NCI-H128 (cell line): Measurements from ENCODE around the gene SH3GL2.

Experiments
- DNase-seq: peaks from one replicate; lab custom pipeline; 2025; ENCODE audit not compliant: unreplicated experiment; lab: John Stamatoyannopoulos, UW

SH3GL2 gene

DNA sequence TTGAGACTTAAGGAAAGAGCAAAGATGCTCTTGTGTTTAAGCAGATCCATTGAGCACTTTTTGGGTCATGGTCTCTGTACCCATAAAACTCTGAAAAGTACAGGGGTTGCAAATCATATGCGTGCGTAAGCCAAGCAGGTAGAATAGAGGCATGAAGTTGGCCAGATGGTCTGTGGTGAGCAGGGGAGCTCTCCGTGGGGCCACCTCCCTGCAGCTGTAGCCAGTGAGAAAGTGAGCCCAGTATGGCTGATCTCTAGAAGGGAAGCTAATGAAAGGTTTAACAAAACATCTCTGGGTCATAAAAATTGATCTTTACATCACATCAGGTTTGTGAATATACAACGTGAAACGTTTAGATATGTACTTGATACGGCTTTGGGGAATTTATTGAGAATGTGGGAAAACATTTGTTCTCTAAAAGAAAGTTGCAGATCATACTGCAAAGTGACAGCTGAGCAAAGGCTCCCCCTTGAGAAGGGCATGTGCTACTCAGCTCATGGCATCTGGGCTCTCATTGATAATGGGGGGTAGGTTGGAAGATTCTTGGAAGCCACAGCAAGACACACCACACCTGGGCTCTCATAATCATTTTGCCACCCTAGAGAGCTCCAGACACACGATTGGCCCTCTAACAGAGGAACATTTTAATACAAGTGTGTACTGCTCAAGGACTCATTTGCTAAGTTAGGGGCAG, 30.6 kb downstream of the SH3GL2 start:
- no peak for DNase-seq

DNA sequence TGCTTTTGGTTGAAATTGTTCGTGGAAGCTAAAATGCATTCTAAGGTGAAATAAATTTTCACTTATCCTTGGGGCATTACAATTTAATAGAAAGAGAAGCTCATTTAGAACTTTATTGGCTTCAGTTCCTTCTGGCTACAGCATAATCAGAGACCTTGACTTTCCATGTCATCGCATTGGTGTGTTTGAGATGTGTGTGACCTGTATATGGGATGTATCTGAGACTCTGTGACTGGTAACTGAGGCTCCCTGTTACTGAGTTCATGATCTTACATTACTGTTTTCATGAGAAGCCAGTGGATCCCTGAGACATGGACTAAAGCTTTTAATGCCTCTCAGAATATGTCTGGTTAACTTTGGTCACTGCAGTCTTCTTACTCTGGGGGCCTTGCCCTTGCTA, 32.5 kb downstream of the SH3GL2 start:
- DNase-seq, result no peak

DNA sequence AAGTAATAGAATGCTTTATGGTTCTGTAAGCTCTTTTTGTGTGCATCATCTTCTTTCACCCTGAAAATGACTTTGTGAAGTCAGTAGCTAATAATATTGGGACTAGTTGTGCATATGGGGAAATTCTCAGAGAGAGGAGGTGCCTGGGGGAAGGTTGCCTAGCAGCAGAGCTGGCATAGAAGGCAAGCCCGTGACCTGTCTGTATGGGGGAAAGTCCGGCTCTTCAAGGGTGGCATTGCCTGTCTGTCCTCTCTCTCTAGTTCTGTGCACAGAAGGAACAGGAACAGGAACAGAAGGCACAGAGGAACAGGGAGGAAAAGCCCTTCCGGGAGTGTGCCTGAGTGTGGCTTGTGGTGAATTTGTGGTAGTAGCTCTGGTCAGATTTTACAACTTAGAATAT, 33.1 kb downstream of the SH3GL2 start:
- no peak for DNase-seq

DNA sequence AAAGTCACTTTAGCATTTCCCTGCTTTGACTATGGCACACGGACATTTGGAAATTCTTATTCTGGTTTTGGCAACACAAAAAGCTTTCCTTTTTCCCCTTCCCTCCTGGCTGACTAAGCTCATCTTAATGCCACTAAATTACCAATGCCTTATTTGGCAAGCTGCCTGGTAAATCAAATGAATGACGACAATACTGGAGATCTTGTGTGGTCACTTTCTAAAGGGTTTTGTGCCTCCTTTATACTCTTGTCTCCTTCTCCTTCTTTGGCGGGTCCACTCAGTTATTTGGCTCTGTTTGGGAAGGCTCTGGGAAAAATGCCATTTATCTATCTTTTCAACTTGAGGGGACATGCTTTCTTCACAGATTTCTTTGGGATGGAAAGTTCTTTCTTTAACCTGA, 34.9 kb downstream of the SH3GL2 start:
- no peak for DNase-seq

DNA sequence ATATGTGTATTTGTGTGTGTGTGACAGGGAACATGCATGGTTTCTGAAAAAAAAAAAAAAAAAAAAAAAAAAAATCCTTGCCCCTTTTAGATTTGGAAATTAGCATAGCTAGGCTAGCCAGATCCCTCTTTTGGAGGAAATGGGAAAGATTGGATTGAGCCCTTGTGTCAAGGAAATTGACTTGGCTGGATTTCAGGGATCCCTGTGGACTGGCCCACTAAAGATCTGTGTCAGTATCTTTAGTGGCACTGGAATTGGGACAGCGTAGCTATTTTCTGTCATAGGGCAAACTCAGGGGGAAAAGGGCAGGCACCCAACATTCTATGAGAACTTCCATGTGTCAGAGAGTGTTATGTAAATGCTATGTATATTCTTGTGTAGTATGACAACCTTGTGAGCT, 35.4 kb downstream of the SH3GL2 start:
- DNase-seq, result no peak

DNA sequence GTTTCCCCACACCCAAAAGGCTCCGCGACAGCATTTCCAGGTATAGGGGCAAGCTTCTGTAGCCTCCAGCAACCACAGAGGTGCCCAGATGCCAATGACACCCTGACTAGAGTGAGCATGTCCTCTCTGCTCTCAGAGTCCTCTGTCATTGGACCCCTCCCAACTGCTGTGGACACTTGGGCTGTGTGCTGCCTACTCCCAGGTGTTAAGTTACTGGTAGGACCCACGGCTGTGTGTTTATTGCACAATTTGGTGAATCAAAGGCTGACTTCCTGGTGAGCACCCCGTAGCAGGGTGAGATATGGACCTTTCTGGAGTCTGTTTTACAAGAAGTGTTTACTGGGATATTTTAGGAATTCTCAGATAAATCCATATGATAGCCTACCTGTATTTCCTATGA, 36.0 kb downstream of the SH3GL2 start:
- no peak for DNase-seq

DNA sequence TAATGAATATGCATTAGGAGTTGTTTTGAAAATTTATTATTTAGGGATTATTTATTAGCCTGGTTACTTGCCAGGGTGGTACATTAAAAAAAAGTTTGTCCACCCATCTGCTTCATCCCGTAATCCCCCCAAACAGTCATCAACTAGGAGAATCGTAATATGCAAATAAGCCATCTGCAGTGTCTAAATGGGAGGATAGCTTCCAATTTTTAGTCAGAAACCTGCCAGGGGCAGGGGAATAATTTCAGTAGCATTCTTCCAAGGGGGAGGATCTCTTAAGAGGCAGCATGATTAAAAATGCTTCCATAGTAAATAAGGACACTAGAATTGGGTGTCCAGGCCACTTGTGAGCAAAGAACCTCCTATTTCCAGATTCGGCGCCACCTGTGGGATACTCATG, 43.3 kb downstream of the SH3GL2 start:
- no peak for DNase-seq

DNA sequence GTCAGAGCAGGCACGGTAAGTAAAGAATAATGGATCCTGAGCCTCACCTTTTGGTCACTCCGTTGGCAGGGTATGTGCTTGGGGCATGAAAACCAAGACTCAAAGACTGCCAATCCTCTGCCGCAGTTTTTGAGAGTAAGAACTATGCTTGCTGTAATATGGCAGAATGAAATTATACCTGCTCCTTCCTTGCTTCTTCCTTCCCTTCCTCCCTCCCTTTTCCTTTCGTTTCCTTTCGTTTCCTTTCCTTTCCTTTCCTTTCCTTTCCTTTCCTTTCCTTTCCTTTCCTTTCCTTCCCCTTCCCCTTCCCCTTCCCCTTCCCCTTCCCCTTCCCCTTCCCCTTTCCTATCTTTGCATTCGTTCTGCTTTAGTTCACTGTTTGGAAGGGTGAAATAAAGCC, 43.9 kb downstream of the SH3GL2 start:
- no peak for DNase-seq

DNA sequence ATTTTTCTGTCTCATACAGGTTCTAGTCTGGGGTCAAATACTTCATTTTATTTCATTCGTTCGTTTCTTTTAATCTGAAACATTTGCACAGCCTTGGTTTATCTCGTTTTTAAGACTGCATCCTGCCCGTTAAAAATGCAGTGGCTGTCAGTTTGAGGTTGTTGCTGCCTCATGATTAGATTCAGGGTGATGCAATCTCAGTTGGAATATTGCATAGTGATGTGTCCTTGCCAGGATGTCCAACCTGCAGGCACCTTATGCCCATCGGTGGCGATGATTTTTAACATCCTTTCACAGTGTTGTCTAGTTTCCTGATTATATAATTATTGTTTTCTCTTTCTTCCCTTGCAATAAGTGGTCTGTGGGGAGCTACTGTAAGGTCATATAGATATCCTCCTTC, 45.1 kb downstream of the SH3GL2 start:
- no peak for DNase-seq

DNA sequence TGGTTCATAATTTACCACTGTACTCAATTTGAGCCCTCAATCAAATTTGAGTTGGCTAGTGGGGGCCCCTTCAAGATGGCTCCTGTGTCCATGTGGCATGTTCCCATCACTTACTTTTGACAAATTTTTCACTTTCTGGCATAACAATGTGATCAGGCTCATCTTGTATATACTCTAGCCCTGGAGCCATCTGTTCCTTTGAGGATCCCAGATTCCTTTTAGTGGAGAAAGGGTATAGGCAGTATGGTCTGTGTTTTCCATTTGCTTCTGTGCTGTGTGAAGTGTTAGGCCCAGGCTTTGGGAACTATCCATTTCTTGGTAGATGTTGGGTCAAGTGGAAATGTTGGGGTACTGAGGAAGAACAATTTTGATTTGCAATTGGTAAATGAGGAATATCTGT, 45.7 kb downstream of the SH3GL2 start:
- DNase-seq, result no peak

DNA sequence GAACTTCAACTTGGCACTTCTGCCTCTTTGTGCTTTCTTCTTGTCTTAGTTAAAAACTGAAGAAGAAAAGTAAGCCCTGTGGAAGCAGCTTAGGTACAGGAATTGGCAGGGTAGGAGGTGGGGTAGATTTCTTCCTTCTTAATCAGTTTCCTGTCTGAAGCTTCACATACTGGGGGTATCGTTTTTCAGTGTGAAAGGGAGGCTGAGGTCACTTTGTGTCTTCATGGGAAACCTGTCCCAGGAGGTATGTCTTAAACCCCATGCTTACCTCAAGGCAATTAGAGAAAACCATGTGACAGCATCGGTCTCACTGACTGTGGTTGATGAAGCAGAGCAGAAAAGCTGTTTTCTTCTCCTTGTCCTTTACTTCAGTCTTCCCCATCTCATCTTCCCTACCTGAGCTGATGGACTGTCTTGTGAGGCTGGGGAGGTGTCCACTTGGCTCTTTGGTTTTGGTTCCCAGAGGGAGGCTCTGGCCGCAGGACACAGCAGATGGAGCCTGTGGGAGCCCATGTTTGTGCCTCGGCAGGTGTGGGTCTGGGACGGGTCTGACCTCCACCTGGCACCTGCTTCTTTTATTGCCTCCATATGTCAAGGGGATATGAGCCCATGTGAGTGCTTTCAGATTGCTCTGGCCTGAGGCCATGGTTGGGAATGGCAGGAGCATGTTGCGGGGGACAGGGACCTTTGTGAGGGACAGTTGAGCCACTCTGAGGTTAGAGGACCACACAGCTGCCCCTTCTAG, 47.0 kb downstream of the SH3GL2 start:
- no peak for DNase-seq

DNA sequence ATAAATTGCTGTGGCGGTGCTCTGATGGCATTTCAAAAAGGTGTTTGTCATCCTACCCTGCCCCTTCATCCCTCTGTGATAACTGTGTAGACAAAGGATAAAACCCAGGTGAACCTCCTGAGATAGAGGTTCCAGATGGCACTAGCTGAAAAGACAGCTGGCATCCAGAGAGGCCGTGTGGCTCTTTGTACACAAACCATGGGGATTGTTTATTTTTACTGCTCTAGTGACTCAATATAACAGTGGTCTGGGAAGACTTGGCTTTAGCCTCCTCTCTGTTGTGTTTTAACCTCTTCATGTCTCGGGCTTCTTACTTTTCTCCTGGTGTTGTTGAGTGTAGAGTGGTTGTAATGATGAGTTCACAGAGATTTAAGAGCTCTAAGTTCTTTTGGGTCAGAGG, 48.8 kb downstream of the SH3GL2 start:
- peak; percentile 52 for DNase-seq

DNA sequence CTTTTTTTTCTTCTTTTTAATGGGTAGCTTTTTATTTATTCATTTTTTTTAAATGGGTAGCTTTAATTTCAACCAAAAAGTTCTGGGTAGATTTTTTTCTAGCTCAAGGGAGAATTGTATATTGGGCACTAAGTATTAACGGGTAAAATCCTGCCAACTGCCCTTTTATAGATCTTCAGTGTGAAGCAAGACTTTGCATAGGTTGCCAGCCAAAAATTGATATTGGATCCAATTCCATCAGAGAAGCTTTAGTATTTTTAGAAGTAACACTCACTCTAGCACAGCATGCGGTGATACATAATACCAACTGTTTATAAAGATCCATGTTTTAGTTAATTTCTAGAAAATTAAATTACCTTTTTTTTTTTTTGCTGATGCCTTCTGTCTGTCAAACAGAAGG, 49.8 kb downstream of the SH3GL2 start:
- no peak for DNase-seq

DNA sequence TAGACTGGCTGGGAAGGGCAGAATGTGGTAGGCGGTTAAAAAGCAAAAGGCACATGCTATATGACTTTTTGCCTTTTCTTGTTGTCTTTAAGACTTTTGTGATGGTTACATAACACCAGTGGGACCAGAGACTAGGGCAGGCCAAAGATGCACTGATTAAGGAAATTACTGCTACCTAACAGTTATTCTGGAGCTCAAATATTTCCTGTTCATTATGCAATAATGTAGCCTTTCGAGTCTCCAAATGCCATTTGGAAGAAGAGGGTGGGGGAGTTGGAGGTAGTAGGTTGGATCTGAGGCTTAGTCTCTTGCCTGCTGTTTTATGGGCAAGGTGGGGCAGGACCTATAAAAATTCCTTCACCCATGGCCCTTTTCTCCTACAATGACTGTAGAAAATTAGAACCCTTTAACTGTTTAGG, 51.7 kb downstream of the SH3GL2 start:
- DNase-seq, result no peak

DNA sequence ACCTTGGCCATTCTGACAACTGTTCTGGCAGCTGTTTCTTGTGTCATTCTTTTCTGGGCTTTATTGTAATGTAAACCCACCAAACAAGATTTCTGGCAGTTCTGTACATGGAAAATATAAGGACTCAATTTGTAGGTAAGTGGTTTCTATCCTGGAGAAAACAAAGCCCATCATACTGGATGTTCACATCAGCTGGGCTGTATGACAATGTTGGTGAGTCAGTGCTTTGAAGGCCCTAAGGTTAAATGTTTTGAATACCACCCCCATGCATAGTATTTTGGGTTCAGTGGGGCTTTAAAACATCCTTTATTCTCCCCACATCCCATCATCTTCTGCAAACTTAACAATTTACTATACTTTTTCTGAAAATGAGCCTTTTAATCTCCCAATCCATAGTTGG, 52.5 kb downstream of the SH3GL2 start:
- DNase-seq, result no peak

DNA sequence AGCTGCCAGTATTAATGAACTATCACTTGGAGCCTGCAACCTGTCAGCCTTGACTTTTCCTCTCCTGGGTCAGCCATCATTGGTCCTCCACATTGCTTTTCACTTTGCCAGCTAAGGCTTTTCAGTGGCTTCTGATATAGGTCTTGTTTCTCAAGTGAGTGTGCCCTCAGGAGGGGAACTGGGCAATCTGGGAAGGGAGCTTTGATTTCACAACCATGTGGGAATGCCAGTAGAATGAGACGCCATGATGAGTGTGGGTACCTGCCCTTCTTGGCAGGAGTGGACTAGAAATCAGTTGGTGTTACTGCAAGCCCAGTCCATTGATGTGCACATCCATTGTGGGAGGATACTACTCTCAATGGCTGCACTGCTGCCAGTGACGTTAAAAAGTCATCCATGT, 54.1 kb downstream of the SH3GL2 start:
- no peak for DNase-seq

DNA sequence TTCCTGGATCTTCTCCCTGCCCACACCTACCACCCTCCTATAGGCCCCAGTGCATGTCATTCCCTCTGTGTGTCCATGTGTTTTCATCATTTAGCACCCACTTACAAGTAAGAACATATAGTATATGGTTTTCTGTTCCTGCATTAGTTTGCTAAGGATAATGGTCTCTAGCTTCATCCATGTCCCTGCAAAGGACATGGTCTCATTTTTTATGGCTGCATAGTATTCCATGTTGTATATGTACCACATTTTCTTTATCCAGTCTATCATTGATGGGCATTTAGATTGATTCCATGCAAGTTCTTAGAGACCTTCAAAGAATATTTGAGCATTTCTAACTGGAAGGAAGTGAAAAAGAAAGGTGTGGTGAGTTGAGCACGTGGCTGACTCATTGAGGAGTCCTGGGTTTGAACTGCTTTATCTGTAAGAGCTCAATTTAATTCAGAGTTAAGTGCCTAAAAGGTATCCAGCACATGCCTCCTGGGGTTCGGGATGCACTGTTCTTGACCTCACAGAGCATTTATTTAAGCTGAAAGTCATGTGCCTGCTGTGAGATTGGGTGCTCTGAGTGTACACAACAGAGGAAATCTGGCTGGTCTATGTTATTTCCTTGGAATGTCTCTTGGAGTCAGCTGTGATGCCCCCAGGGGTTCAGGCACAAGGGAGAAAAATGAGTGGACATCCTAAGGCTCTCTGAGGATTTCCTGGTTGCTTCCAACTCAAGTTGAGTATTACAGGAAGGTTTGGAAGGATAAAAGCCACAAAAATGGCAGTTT, 56.4 kb downstream of the SH3GL2 start:
- no peak for DNase-seq

DNA sequence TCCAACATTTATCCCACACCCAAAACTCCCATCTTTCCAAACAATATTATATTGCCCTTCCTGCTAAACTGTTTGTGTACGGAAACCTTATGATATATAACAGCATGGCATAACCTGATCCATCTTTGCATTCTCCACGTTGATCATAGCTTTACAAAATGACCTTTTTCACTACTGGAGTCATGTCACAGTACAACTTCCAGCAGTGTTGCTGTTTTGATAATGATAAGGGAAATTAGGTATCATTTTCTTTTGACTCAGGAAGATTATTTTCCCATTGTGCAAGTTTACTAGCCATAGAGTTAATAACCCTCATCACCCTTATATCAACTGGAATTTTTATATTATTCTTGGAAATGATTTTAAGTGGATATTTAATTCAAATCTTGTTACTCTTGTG, 57.5 kb downstream of the SH3GL2 start:
- DNase-seq, result no peak

DNA sequence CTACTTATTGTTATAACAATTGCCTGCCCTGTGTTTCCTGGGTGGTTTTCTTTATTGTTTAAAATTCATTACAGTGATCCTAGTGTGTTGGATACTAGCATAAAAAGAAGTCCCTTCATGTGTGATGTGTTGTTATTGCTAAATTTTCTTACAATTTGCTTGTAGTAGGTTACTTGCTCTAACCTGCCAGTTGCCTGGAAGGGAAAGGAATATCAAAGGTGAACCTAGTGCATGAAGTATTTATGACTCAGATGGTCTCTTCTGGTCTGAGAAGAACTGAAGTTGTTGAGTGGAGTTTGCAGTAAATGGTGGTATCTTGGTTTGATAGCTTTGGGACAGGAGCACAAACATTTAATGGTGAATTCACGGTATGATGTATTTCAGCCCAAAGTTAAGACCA, 58.0 kb downstream of the SH3GL2 start:
- DNase-seq, result no peak

DNA sequence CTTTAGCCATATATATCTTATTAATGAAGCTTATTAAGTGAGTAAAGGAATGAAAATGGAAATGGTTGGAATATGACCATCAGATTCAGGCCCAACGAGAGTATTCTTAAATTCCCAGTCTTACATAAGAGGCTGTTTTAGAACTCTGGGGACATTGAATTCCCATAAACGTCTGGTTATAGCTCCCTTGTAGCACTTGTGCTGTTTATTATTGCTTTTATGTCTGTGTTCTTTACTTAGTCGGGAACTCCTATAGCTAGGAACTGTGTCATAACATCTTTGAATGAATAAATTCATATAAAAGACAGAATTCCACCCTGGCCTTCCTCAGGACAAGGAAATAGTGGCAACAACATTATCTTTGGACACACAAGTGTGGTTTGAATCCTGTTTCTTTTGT, 58.4 kb downstream of the SH3GL2 start:
- no peak for DNase-seq

DNA sequence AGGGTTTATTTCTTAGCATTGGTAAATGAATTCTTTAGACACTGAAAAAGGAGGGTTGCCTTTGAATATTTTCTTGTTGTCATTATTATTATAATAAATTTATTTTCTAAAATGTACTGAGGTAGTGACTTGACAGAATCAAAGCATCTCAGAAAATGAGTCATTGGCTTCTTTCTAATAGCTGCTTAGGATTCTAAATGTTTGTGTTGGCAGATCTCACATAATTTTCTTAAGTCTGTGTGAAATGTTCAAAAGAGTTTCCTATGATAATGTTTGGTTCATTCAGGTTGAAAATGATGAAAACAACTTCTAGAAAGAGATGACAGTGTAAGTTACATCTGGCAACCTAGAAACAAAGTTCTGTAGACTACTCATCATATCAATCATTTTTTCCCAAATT, 69.7 kb downstream of the SH3GL2 start:
- DNase-seq, result no peak

DNA sequence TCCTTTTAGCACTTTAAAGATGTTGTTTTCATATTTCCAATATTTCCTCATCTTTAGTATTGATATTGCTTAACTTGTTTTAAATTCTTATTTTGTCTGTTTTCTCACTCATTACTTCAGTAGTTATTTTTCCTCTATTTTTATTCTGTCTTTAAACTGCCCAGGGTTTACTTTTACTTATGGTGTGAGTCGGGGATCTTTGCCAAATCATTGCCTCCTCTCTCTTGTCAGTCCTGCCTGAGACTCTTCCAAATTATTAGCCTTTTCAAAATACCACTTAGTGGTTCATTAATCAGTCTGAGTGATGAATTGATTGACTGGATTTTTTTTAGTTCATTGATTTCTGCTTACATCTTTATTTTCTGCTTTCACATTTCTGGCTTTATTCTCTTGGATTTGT, 72.9 kb downstream of the SH3GL2 start:
- DNase-seq, result no peak
